Erythroblast (primary cell): ENCODE data around the gene ZG16B.

ENCODE experiments used
- DNase-seq, 2 experiments: peaks; one replicate each; lab custom pipeline; 2025; lab: John Stamatoyannopoulos, UW
- GATA1 ChIP-seq: IDR thresholded peaks from 2 replicates; pipeline ENCODE4 v1.6.1; 2011; ENCODE audit warnings: low read depth, mild to moderate bottlenecking, control low read depth, low read length, moderate library complexity
- POLR2A ChIP-seq: IDR thresholded peaks from 2 replicates; pipeline ENCODE4 v1.6.1; 2011; ENCODE audit warnings: mild to moderate bottlenecking, low read length

The ZG16B gene

DNA sequence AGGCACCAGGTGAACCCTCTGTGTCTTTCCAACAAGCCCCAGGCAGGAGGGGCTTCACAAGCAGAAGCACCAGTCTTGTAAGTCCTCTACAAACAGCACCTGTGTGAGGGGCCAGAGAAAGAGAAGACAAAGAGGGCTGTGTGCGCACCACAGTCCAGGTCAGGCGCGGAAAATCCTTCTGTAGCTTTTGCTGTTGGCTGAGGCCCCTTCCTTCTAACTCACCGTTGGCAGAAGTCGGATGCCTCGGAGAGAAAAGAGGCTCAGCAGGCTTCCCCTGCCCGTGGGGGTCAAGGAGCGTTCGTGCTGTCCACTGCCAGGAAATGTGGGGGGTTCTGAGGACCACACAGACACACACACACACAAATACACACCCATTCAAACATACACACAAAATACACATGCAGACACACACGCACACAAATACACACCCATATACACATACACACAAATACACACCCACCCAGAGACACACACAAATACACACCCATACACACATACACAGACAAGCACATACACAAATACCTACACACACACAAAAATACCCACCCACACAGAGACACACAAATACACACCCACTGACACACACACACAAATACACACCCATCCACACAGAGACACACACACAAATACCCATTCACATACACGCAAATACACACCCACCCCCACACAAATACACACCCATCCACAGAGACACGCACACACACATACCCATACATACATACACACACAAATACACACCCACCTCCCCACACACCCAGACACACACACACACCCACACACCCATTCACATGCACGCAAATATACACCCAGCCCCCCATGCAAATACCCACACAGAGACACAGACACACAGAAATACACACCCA is 6.8 kb downstream of the ZG16B start:
- TF ChIP-seq GATA1 = no peak
- no peak for TF ChIP-seq POLR2A
- no peak for DNase-seq

- TF ChIP-seq GATA1 = no peak
- TF ChIP-seq POLR2A = no peak
Measured at GRCh38 chr16:2838928-2839327, 8.8 kb downstream of the ZG16B start.

GRCh38 chr16:2839650-2840450 is 9.7 kb downstream of the ZG16B start:
- no peak for DNase-seq
- no peak for TF ChIP-seq GATA1
- TF ChIP-seq POLR2A = no peak

More at GRCh38 chr16:2838928-2839327, 8.8 kb downstream of the ZG16B start:
- DNase-seq = peak; percentile 59 to 66

DNA sequence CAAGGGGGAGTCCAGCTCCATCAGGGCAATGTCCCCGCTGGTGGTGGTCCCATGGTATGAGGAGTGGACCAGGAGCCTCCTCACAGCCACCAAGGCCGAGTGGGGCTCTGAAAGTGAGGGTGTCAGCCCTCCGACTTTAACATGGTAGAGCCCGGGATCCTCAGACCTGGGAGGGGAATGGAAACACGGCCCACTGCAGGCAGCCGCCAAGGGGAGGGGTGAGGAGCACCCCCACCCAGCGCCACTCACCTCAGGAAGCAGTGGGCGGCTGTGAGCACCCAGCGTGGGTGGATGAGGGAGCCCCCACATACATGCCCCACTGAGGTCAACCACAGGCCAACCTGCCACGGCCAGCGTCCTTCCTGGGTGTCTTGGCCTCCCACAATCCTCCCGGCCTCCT is 10.8 kb downstream of the ZG16B start:
- TF ChIP-seq GATA1 = no peak
- no peak for DNase-seq

- DNase-seq = no peak
- TF ChIP-seq POLR2A (no peak), GATA1 (no peak)
Measured at GRCh38 chr16:2841606-2842339, 11.7 kb downstream of the ZG16B start.

- TF ChIP-seq POLR2A (no peak), GATA1 (no peak)
- peak; percentile 59 to 74 for DNase-seq
Measured at GRCh38 chr16:2842340-2843000, 12.4 kb downstream of the ZG16B start.

DNA sequence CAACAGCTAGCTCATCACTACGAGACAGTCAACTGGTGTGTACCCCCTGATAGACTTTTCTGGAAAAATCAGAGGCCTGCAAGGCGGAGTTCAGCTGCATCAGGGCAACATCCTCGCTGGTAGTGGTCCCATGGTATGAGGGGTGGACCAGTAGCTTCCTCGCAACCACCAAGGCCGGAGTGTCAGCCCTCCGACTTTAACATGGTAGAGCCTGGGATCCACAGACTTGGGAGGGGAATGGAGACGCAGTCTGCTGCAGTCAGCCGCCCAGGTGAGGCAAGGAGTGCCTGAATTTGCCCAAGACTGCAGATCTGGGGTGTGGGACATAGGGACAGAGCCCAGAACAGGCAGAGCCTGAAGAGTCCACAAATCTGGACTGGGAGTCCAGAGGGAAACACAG is 13.4 kb downstream of the ZG16B start:
- DNase-seq = no peak

DNA sequence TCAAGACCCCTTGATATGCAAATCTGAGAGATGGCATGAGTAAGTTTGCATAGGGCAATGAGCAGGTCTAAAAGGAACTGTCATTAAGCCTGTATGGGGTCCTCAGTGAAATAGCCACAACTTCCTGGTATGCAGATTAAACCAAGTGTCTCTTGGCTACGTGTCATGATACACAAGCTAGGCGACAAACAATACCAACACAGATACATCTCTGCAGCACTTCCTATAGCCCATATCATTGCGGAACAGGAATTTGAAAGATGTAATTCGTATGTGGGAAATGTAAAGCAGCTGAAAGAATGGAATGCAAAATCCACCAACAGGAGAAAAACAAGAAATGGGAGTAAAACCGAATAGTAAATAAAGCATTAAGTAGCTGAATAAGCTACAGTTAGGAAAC is 15.0 kb downstream of the ZG16B start:
- no peak for DNase-seq
- TF ChIP-seq GATA1 (no peak), POLR2A (no peak)

More for the DNA sequence above, 13.4 kb downstream of the ZG16B start:
- TF ChIP-seq POLR2A = no peak
- no peak for TF ChIP-seq GATA1

- no peak for DNase-seq
- TF ChIP-seq GATA1 = no peak
- no peak for TF ChIP-seq POLR2A
Measured at GRCh38 chr16:2846511-2847310, 16.6 kb downstream of the ZG16B start.

DNA sequence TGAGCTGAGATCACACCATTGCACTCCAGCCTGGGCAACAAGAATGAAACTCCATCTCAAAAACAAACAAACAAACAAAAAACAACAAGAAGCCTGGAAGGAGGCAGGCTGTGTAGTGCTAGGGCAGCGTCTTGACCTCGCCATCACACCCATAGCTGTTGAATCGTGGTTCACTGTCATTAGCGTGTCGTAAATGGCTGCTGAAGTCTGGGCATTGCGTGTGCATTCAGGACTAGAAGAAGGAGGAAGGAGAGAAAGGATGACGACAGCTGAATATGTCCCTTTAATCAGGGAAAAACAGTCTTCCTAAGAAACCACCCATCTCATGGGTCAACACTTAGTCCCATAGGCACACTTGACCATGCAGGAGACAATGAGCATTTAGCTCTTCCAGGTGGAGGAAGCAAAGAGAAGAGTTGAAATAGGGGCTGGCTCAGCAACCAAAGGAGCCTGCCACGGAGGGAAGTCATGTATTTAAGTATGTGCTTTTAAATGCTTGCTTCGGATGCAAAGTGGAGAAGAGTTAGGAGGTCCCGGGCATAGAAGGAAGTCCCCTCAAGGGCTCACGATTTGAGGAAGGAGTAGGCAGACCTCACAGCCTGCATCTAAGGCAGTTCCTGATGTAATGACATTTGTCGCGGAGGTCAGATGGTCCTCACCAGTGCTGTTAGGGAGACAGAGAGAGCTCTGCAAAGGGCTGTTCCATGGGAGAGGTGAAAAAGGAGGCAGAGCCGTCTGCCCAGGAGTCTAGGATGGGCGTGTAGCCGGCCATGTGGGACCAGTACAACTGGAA is 19.0 kb downstream of the ZG16B start:
- TF ChIP-seq POLR2A (no peak), GATA1 (no peak)
- DNase-seq = no peak

DNA sequence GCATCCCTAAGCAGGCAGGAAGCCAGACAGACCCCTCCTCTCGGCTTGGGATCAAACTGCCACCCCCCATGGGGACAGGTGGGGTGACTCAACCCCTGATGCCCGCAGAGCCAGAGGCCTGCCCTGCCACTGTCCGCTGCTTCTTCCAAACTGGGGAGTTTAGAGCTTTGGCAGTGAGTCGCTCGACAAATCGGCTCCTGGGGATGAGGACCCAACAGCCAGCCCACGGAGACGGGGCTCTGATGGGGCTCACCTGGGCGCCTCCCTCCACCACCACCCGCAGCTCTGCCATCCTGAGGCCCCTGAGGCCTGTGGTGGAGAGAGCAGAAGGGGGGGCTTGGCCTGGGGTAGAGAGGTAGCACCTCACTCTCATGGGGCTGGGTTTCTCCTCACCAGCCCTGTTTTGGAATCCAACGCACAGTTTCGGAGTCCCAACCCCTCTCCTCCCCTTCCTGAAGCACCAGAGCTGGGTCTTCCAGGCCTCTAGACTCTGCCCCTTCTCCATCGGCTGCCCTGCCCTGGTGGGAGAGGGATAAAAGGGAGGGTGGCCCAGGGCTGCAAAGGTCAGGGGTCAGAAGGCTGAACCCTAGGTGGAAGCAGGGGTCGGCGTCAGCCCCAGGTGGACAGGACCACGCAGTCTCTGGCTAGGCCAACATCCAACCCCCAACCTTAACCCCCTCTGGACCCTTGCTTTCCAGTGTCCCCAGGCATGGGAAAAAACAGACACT is 22.1 kb downstream of the ZG16B start:
- no peak for DNase-seq

More for the DNA sequence above, 22.1 kb downstream of the ZG16B start:
- no peak for TF ChIP-seq GATA1
- no peak for TF ChIP-seq POLR2A
